NCI-H82 treated with DMSO at 0.1 percent for 48 hours (cell line): ENCODE measurements around the gene CDH26.

Experiments
- DNase-seq: peaks from one replicate; lab custom pipeline; 2025; ENCODE audit not compliant: unreplicated experiment; lab: John Stamatoyannopoulos, UW

CDH26 gene

GRCh38 chr20:60010689-60011458 lies 52.7 kb downstream of the CDH26 start:
- DNase-seq: no peak

DNA sequence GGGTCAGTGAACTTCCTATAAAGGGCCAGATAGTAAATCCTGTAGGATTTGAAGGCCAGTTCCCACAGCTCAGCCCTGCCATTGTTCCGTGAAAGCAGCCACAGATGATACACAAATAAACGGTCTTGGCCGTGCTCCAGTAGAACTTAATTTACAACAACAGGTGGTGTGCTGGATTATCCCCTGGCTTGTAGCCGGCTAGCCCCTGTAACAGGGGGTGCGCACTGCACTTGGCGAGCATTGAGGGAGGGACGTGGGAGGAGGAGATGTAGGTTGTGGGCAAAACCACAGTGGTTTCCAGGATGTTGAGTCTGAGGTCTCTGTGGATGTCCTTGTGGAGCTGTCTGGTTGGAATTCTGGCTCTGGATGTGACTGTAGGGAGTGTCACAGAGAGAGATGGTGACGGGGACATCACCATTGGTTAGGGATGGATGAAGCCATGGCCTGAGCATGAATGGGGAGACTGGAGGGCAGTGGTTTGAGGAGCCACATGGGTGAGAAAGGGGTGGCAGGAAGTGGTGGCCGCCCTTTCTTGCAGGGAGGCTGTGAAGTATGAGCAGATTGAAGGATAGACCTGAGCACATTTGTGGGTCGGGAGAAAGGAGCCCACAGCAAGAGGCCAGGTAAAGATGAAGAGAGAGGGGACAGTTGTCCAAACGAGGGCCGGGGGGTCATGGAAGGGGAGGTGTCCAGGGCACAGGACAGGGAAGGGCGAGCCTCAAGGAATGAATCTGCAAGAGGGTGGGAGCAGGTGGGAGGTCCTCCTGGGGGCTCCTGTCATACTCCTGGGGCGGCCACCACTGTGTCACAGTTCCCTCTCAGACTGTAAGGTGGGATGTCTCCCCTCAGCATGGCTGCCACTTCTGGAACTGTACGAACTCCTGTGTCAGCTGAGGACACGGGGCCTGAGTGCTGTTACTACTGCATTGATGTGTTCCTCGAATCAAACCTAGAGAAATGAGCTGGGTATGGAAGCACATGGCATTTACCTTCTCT lies 53.6 kb downstream of the CDH26 start:
- peak; percentile 95 for DNase-seq

DNA sequence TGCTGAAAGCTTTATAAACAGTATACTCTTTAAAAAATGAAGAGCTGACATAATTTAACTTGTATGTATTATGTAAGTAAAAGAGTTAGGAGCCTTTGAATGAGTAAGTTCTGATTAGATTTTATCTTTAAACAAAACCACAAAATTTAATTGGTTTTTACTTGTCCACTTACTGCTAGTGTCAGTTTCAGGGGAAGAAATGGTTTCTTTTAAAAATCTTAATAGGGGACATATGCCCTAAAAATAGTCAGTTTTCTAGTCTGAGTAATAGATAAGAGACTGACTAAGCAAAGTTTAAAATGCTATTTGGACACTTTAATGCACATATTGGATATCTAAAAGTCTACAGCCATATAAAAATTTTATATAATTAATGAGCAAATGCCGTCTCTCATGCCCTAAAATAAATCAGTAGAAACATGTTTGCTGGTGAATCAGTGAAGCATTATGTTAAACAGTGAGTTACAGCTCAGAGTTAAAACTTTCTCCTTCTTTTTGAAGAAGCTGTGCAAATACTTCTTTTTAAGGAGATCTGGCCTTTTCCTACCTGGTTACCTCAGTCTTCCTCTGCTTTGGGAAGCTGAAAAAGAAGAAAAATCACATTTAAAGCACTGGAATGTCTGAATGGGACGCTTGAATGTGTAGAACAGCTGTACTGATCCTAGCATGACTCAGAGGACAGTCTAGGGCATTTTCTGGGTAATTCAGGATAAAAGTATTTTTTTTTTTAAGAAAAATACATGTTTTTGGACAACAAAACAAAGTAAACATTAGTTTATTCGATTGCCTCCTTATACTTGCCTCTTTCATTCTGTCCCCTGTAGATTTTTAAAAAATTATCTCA lies 55.3 kb downstream of the CDH26 start:
- DNase-seq: no peak

DNA sequence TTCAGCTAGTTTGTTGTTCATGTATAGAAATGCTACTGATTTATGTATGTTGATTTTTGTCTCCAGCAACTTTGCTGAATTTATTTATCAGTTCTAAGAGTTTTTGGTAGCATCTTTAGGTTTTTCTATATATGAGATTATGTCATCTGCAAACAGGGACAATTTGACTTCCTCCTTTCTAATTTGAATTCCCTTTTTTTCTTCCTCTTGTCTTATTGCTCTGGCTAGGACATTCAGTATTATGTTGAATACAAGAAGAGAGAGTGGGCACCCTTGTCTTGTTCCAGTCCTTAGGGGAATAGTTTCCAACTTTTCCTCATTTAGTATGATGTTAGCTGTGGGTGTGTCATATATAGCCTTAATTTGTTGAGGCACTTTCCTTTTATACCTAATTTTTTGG lies 58.2 kb downstream of the CDH26 start:
- DNase-seq: no peak

DNA sequence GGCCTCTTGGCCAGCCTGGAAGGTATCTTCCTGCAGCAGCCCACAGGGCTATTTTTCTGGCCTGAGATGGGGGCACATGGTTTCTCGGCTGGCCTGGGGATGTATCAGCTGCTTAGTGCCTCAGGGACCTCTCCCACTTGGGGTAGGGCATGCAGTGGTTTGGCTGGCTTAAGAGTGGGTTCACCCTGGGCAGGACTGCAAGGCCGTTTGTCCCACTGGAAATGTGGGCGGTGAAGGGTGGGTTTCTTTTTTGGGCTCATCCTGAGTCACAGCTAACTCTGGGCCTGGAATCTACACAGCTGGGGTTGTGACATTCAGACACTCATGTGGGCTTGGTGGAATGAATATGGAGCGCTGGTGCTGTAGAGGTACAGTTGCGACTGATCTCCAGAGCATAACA lies 62.0 kb downstream of the CDH26 start:
- no peak for DNase-seq

- DNase-seq: no peak
These were observed 62.9 kb downstream of the CDH26 start for GRCh38 chr20:60021104-60021503.

DNA sequence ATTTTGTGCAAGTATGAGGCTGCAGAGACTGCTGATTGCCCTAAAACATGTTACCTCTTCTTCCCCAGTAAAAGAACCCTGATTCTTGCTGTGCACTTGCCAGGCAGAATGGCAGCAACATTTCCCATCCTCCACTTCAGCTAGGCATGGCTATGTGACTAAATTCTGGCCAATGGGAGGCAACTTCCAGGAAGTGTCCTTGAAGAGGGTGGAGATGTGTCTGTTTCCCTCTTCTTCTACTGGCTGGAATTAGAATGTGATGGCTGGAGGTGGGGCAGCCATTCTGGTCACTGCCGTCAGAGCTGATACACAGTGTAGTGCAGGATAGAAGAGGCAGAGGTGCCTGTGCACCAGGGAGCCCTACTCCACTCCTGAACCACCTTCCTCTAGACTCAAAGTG lies 64.6 kb downstream of the CDH26 start:
- no peak for DNase-seq

DNA sequence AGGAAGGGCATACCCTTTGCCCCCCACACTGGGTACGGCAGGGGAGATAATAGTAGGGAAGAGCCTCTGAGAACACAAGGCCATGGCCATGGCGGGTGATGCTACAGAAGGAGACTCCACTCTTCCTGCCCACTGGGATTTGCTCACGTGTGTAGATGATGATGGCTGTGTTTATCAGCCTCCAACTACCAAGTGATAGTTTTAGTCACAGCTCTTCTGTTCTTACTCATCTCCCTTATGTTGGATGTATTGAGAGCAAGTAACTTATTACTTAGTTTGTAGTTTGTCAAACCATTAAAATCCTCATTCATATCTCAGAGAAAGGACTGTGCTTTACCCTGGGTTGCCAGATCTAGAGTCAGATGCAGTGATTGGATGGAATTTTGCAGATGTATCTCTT lies 66.0 kb downstream of the CDH26 start:
- DNase-seq: no peak

- no peak for DNase-seq
These were observed 66.6 kb downstream of the CDH26 start for GRCh38 chr20:60024801-60025200.

DNA sequence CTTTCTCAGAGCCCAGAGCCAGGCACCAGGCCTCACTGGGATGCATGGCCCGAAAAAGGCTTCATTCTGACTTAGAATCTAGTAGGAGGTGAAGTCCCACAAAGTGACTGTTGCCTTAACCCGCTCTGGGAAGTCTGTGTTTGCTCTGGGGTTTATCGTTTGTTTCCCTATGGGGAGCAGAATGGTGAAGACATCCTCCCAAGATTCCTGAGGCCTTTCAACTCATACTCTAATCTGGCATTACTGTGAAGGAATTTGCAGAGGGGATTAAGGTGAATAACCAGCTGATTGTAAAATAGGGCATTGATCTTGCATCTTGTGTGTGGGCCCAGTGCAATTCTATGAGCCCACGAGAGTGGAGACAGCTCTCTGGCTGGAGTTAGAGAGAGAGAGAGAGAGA lies 67.8 kb downstream of the CDH26 start:
- DNase-seq: no peak

DNA sequence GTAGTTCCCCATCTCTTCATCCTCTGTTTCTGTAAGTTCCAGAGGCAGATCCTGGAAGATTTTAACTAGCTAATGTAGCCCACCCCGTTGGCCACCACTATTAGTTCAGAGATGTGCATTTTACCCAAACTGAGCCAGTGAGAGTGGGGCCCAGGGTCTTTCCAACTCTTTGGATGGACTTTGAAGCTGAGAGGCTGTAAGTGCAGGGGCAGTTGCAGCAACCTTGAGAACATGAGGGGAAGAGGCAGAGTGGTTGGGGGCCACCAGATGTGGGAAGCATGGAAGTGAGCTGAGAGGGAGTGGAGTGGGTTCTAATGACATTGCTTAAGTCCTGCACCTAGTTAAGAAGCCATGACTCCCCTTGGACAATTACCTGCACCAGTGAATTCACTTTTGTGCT lies 72.2 kb downstream of the CDH26 start:
- no peak for DNase-seq

DNA sequence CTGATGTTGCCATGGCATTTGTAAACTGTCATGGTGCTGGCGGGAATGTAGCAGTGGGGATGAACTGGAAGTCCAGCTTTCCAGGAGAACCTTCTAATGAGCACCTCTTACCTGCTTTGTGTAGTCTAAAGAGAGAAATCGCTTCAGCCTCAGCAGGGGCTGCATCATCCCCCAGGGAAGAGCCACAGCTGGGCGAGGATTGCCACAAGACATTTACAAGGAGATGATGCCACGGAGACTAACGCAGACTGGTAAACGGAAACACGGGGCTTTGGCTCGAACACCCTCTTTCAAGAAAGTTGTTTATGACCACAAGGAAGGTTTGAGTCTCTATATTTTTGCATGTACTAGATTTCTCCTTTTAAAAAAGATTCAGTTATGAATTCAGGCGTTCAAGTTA lies 72.9 kb downstream of the CDH26 start:
- DNase-seq: no peak

DNA sequence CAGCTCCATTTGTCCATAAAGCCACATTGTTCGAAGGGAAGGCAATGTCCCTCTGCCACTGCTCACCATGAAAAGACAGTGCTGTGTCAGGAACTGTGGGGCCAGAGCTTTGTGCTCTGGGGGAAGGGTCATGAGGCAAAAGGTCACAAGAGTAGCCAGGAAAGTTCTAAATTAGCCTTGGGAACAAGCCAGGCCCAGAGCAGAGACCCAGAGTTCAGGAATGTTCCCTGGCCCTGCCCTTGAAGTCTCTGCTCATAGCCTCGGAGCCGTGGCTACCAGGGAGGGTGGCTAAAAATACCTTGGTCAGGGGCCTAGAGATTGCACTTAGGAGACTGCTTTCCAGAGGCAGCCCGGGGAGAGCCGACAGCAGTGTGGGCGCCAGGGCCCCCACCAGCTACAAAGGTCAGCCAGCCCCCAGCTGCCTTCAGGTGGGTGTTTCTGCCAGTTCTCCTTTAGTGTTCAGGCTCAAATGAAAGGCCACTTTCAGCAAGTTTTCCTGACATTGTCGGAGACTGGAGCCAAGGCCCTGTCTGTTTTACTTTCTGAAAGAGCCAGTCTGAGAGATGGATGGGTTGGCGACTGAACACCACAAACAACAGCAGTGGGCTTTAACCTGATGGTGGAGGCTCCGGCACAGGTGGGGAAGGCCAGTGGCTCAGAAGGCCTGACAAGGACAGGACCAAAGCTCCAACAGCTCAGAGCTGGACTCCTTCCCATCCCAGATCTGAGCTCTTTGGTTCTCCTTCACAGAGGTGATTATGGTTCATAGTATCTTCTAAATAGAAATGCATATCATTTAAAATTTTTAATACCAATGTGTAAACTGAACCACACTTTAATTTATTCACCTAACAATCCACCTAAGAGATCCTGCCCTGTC lies 76.2 kb downstream of the CDH26 start:
- no peak for DNase-seq

- DNase-seq: no peak
These were observed 77.3 kb downstream of the CDH26 start for GRCh38 chr20:60035486-60035885.

GRCh38 chr20:60036346-60036745 lies 78.1 kb downstream of the CDH26 start:
- DNase-seq: no peak

- no peak for DNase-seq
These were observed 78.7 kb downstream of the CDH26 start for GRCh38 chr20:60036746-60037499.

DNA sequence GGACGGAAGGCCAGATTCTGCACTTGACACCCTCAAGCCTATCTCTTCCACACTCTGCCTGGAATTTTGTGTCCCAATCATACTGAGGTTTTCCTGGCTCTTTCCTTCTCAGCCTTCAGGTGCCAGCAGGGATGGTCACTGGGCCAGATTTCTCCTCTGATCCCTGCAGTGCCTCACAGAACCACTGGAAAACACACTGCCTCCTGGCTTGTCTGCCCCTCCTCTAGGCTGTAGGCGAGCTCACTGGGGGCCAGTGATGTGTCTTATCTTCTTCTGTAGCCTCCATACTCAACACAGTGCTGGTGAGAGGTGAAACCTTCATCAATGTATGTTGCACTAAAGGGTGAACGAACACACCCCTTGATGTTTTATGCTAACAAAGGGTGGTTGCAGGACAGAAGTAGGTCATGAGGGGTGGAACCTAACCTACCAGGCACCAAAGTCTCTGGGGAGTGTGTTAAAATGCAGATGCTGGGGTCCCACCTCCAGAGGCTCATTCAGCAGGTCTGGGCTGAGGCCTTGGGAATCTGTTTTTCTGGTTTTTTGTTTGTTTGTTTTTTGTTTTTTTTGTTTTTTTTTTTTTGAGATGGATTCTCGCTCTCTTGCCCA lies 80.3 kb downstream of the CDH26 start:
- no peak for DNase-seq

- DNase-seq: no peak
These were observed 81.3 kb downstream of the CDH26 start for GRCh38 chr20:60039526-60039925.
